ENCODE data around the gene RSAD1.

DNA sequence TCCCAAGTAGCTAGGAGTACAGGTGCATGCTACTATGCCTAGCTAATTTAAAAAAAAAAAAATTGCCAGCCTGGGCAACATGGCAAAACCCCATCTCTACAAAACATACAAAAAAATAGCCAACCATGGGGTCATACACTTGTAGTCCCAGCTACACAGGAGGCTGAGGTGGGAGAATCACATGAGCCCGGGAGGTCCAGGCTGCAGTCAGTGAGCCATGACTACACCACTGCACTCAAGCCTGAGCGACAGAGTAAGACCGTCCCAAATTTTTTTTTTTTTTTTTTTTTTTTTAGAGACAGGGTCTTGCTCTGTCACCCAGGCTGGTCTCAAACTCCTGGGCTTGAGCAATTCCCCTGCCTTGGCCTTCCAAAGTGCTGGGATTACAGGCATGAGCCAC, 24.8 kb upstream of the RSAD1 start:
- TF ChIP-seq POLR2AphosphoS5 (IDR thresholded peaks at IDR 0.05; ENCODE audit: insufficient read depth in 1 of 2, low read depth in 1 of 2) (no peak), POLR2A (IDR thresholded peaks at IDR 0.05) (no peak)
- TF ChIP-seq, protein P1, sequence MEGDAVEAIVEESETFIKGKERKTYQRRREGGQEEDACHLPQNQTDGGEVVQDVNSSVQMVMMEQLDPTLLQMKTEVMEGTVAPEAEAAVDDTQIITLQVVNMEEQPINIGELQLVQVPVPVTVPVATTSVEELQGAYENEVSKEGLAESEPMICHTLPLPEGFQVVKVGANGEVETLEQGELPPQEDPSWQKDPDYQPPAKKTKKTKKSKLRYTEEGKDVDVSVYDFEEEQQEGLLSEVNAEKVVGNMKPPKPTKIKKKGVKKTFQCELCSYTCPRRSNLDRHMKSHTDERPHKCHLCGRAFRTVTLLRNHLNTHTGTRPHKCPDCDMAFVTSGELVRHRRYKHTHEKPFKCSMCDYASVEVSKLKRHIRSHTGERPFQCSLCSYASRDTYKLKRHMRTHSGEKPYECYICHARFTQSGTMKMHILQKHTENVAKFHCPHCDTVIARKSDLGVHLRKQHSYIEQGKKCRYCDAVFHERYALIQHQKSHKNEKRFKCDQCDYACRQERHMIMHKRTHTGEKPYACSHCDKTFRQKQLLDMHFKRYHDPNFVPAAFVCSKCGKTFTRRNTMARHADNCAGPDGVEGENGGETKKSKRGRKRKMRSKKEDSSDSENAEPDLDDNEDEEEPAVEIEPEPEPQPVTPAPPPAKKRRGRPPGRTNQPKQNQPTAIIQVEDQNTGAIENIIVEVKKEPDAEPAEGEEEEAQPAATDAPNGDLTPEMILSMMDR (IDR thresholded peaks at IDR 0.05), result no peak

Data from vagina (tissue), 2 donors.